Mucosa of descending colon (tissue), 3 donors: ENCODE measurements around the gene RGS6. TPM values are rescaled to one million over a fixed set of nuclear protein-coding genes. Genes with fewer than 3 reads are reported as not detected.

Experiments used
- ATAC-seq: fragments of 200-7000 bp; cut with Tn5 transposase; one replicate; pipeline ENCODE4 v1.9.1; 2020; ENCODE audit warnings: mild to moderate bottlenecking, moderate library complexity
- DNase-seq, 3 donors: peaks; one replicate each; pipeline ENCODE4 v3.0.0-alpha.2; 2020
- H3K36me3 ChIP-seq: fragments of 200-600 bp; one replicate; pipeline ENCODE4 v1.8.0; 2021; ENCODE audit warnings: low read depth, mild to moderate bottlenecking
- H3K4me1 ChIP-seq: fragments of 200-600 bp; one replicate; pipeline ENCODE4 v1.8.0; 2021; ENCODE audit warnings: low read depth, mild to moderate bottlenecking
- H3K4me3 ChIP-seq: fragments of 200-600 bp; one replicate; pipeline ENCODE4 v1.8.0; 2021; ENCODE audit warnings: mild to moderate bottlenecking
- H3K9me3 ChIP-seq: fragments of 200-600 bp; one replicate; pipeline ENCODE4 v1.8.0; 2021; ENCODE audit warnings: mild to moderate bottlenecking
- intact Hi-C, 2 donors: fragments of 100-400 bp; cut with DNase I in 1 of 2; cut with micrococcal nuclease in 1 of 2; formaldehyde crosslinking; loops; one replicate each; pipeline versions ENCODE4 v1.11.0 to v1.11.1; 2022; cut with DNase I, micrococcal nuclease
- total RNA-seq, 3 donors: library from RNA; stranded (reverse); fragmentation: NEBNext Ultra II Directional in 2 of 3; extraction: Animal tissue kit (Norgen Biotek cat#: 25700) in 2 of 3; gene quantifications; one replicate each; pipeline versions ENCODE4 v1.2.1 to v1.2.4, GENCODE V29; 2021 to 2023
- TF ChIP-seq, protein P1 (sequence below): fragments of 200-600 bp; IDR thresholded peaks from one replicate; pipeline ENCODE4 v1.8.0; 2022; ENCODE audit warnings: antibody characterized with exemption, mild to moderate bottlenecking
- donor health status: DM: no; HTN: no; CAD: no; lungs with moderate emphysema.
- donor health status: DM: no; HTN: no; CAD: no.
- donor health status: DM: no; HTN: yes; CAD: no.

RGS6 gene
- total RNA-seq, 3 donors from 2014 or later = 0.66 to 2.5 (median 0.94) TPM

DNA sequence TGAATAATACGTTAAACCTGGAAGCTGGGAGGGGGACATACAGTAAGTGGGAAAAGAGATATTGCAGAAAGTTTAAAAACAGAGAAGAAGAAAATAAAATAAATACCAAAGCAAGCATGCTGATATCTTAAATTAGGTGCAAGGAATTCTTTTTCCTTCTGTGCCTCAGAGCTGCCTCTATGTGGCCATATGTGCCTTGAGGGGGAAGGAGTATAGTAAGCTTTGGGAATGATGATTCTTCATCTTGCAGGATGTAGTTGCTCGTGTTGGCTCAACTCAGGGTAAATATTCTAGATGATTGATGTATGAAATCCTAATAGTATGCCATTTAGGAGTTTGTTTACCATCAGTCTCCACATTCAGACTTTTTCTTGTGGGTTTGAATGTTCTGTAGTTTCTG is 251.4 kb downstream of the RGS6 start:
- intact Hi-C loops = no loop called here
- peaks cover 11% of the 10 kb centered on the region for H3K9me3 ChIP-seq
- DNase-seq (no peak), ATAC-seq (no peak)
- no peaks in the 10 kb centered on the region for H3K36me3 ChIP-seq
- TF ChIP-seq, protein P1, sequence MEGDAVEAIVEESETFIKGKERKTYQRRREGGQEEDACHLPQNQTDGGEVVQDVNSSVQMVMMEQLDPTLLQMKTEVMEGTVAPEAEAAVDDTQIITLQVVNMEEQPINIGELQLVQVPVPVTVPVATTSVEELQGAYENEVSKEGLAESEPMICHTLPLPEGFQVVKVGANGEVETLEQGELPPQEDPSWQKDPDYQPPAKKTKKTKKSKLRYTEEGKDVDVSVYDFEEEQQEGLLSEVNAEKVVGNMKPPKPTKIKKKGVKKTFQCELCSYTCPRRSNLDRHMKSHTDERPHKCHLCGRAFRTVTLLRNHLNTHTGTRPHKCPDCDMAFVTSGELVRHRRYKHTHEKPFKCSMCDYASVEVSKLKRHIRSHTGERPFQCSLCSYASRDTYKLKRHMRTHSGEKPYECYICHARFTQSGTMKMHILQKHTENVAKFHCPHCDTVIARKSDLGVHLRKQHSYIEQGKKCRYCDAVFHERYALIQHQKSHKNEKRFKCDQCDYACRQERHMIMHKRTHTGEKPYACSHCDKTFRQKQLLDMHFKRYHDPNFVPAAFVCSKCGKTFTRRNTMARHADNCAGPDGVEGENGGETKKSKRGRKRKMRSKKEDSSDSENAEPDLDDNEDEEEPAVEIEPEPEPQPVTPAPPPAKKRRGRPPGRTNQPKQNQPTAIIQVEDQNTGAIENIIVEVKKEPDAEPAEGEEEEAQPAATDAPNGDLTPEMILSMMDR = no peak
- no peak overlapping the region for H3K4me3 ChIP-seq
- H3K4me1 ChIP-seq = no peaks in the 10 kb centered on the region

DNA sequence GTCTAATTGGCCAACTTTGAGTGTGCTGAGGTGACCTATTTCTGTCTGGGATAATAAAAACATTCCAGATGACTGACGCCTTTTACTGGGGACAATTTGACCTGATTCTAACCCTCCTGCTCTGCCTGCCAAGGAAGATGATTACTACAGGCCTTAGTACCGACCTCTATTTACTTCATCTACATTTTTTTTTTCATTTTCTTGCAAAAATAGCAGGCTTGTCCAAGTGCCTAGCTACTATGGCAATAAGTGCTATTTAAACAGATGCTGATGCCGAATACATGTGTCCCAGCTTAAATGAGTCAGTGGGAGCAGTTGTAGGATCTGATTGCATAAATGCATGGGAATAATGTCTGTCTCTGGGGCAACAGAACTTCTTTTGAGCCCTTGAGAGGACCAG is 254.3 kb downstream of the RGS6 start:
- TF ChIP-seq, protein P1 = no peak
- Histone ChIP-seq H3K4me1 (no peaks in the 10 kb centered on the region), H3K9me3 (no peaks in the 10 kb centered on the region), H3K4me3 (no peak overlapping the region), H3K36me3 (no peaks in the 10 kb centered on the region)
- intact Hi-C loops = no loop called here
- DNase-seq (peak in 1 of 3 donors; percentile 3), ATAC-seq (no peak)

- ATAC-seq (no peak), DNase-seq (no peak)
- H3K4me1 ChIP-seq = no peaks in the 10 kb centered on the region
- TF ChIP-seq, protein P1 = no peak
- no peak overlapping the region for H3K4me3 ChIP-seq
- peaks cover 7% of the 10 kb centered on the region for H3K9me3 ChIP-seq
- H3K36me3 ChIP-seq = no peaks in the 10 kb centered on the region
- intact Hi-C loops = no loop called here
Observed at GRCh38 chr14:72196237-72197015, 264.2 kb downstream of the RGS6 start.

GRCh38 chr14:72201645-72202044 is 269.4 kb downstream of the RGS6 start:
- Histone ChIP-seq H3K4me1 (no peaks in the 10 kb centered on the region), H3K9me3 (no peaks in the 10 kb centered on the region), H3K36me3 (no peaks in the 10 kb centered on the region), H3K4me3 (no peak overlapping the region)
- TF ChIP-seq, protein P1 = no peak
- no peak for ATAC-seq
- DNase-seq = no peak
- intact Hi-C loops = no loop called here

- no peaks in the 10 kb centered on the region for H3K9me3 ChIP-seq
- DNase-seq = no peak
- no peaks in the 10 kb centered on the region for H3K4me1 ChIP-seq
- TF ChIP-seq, protein P1 = no peak
- H3K36me3 ChIP-seq = no peaks in the 10 kb centered on the region
- no peak for ATAC-seq
- H3K4me3 ChIP-seq = no peak overlapping the region
- intact Hi-C loops = no loop called here
Observed at GRCh38 chr14:72213424-72213823, 281.2 kb downstream of the RGS6 start.

DNA sequence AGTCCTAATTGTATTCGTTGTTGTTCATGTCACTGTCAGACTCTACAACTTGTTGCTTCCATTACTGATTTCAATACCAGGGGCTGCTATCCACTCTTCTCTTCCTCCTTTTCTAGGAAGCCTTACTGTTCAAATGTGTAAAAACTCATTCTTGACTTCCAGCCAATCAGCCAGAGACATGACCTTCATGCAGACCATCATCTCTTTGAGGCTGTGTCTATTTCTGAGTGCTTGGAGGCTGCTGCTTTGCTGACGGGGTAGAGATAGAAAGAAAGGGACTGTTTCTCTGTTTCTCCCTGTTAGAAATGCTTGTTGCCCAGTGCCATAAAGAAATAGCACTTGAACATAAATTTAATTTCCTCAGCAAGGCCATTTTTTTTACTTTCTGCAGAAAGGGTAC is 282.9 kb downstream of the RGS6 start:
- DNase-seq = no peak
- no peak overlapping the region for H3K4me3 ChIP-seq
- no peaks in the 10 kb centered on the region for H3K9me3 ChIP-seq
- intact Hi-C loops = no loop called here
- H3K36me3 ChIP-seq = no peaks in the 10 kb centered on the region
- ATAC-seq = no peak
- TF ChIP-seq, protein P1 = no peak
- no peaks in the 10 kb centered on the region for H3K4me1 ChIP-seq
